Measurements from ENCODE around the gene GAA. TPM values are rescaled to one million over a fixed set of nuclear protein-coding genes. Genes with fewer than 3 reads are reported as not detected.
"Not testable (repeated sequence)": the region's sequence is repeated elsewhere in the genome, so short reads cannot be mapped to it uniquely, and the experiment has no call there.

Gene GAA
- total RNA-seq, 1 experiment from 2014 or later: 88.7 TPM

DNA sequence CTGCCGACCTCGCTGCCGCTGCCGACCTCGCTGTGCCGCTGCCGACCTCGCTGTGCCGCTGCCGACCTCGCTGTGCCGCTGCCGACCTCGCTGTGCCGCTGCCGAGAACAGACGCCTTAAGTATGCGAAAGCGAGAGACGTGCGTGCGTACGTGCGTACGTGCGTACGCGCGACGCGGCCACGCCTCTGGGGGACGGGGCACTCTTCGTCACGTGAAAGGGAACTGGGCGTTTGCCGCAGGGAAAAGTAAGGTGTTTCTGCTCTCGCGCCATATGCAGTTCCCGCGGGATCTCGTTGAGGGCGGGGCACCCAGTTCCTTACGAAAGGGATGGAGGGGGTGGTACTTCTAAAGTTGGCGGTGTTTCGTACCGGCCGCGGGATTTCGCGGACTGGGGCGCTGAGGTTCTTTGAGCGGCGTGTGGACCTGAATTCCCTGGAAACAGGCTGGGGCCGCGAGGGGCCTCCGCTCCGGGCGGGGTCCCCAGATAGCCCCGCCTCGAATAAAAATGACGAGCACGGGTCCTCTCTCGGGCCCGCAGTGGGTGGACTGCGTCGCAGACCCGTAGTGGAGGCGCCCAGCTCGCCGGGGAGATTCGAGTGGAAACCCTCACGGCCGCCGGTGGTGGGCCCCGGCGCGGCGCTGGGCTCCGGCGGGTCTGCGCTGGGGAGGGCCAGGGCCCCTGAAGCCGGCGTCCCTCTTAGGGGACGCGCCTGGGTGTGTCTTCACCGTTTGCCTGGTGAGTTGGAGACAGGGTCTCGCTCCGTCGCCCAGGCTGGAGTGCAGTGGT is 45.8 kb downstream of the GAA start, which contains the start of gene EIF4A3:
Gene EIF4A3, minus strand, starts transcription at position 94 of the 788 bp plus-strand sequence. CDS start 167 bp downstream, outside the sequence.
- DNase-seq (ENCODE audit: low read depth, low spot score): peak; percentile 100
- in situ Hi-C loops (cut with HindIII; ENCODE audit: low pct_unique_long_range_greater_than_20kb, low sequenced_read_pairs): no loop called here

DNA sequence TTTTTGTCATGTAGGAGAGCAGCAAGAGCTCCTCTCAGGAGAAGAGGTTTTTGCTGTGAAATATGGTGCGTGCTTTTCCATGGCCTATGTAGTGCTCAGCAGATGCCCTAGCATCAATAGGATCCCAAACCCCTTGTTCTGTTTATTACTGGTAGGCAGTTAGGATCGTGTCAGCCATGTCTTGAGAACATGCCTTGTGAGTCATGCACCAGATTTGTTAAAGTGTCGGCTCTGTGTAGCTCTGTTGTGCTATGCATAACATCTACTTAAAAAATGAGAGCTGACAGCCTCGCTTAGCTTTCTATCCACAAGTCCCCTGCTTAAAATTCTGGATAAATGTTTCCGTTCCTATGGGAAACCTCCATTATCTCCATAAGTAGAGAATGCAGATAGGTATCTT is 50.0 kb downstream of the GAA start:
- DNase-seq (ENCODE audit: low read depth, low spot score): peak; percentile 63
- in situ Hi-C loops (cut with HindIII; ENCODE audit: low pct_unique_long_range_greater_than_20kb, low sequenced_read_pairs): no loop called here

DNA sequence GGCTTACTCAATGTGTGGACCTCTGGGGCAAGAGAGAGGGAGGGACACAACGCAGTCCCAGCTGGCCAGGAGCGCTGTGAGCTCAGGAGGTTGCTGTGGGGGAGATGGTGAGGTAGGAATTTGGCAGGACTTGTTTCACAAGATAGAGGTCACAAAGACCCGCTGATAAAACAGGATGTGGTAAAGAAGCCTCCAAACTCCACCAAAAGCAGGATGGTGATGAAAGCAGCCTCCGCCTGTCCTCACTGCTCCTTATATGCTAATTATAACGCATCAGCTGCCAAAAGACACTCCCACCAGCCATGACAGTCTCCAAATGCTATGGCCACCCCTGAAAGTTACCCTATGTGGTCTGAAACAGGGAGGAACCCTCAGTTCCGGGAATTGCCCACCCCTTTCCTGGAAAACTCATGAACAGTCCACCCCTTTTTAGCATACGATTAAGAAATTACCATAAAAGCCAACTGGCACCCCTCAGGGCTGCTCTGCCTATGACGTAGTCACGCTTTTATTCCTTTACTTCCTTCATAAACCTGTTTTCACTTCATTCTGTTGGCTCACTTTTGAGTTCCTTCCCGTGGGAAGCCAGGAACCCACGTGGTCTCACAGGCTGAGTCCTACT is 50.8 kb downstream of the GAA start:
- peak; percentile 57 for DNase-seq (ENCODE audit: low read depth, low spot score)
- in situ Hi-C loops (cut with HindIII; ENCODE audit: low pct_unique_long_range_greater_than_20kb, low sequenced_read_pairs): no loop called here

DNA sequence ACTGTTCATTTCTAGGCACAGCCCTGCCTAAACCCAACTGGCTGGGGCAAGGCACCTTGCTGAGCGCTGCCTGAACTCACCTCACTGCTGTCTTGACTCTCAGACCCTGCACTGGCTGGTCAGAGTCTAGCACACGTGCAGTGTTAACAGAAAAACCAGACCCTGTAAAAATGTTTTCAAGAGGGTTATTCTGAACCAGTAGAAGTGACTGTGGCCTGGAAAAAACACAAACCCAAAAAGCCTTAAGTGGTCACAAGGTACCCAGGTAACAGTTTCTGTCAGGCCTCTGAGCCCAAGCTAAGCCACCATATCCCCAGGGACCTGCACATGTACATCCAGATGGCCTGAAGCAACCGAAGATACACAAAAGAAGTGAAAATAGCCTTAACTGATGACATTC is 51.6 kb downstream of the GAA start:
- no peak for DNase-seq (ENCODE audit: low read depth, low spot score)
- in situ Hi-C loops (cut with HindIII; ENCODE audit: low pct_unique_long_range_greater_than_20kb, low sequenced_read_pairs): no loop called here

DNA sequence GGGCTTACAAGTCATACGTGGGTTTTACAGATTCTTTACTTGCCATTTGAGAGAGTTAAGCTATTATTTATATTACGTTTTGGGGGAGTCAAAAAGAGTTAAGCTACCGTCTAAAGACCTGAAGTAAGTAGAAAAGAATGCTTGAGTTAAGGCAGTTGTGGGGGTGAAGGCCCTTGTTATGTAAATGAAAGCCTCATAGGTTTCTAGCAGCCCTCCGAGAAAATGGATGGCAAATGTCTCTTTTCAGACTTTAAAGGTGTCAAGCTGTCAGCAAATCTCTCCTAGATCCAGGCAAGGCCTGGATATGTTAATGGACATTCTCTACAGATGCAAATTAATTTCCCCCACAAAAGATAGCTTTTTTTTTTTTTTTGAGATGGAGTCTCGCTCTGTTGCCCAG is 52.8 kb downstream of the GAA start:
- in situ Hi-C loops (cut with HindIII; ENCODE audit: low pct_unique_long_range_greater_than_20kb, low sequenced_read_pairs): no loop called here
- DNase-seq (ENCODE audit: low read depth, low spot score): no peak

DNA sequence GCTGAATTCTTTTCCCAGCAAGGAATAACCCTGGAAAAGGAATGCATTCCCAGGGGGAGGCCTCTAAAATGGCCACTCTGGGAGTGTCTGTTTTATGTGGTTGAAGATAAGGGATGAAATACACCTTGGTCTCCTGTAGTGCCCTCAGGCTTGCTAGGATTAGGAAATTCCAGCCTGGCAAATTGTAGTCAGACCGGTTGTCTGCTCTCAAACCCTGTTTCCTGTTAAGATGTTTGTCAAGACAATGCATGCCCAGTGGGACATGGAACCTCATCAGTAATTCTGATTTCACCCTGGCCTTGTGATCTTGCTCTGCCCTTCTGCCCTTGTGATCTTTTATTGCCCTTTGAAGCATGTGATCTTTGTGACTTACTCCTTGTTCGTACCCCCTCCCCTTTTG is 54.2 kb downstream of the GAA start:
- peak; percentile 97 for DNase-seq (ENCODE audit: low read depth, low spot score)
- in situ Hi-C loops (cut with HindIII; ENCODE audit: low pct_unique_long_range_greater_than_20kb, low sequenced_read_pairs): not testable (repeated sequence)

DNA sequence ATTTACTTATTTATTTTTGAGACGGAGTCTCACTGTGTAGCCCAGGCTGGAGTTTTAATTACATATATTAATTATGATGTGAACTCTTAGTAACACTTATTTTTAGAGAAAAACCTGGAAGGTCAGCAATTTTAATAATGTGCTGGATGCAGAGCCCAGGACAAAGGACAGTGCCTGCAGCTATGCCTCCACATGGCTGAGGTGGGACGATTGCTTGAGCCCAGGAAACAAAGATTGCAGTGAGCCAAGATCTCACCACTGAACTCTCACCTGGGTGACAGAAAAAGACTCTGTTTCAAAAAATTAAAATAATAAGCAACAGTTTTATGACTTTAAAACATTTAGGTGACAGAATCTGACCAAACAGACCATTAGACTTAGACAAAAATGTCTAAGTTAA is 57.5 kb downstream of the GAA start:
- DNase-seq (ENCODE audit: low read depth, low spot score): peak; percentile 78
- in situ Hi-C loops (cut with HindIII; ENCODE audit: low pct_unique_long_range_greater_than_20kb, low sequenced_read_pairs): no loop called here

DNA sequence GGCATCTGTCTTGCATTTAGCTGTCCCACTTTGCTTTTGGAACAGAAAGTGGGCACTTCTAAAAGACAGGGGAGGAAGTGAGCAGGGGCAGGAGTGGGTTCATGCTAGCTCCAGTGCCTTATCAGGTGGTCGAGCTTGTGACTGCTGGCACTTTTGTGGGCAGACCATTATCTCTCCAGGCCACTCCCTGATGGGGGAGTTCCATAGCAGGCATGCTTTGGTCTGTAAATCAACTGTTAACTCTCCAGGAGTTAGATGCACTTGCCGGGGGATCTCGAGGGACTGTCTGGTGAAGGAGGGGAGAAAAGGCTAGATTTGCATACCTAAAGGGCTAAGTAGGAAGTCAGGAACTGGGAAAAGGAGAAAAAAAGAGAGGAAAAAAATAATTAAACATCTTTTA is 59.2 kb downstream of the GAA start:
- in situ Hi-C loops (cut with HindIII; ENCODE audit: low pct_unique_long_range_greater_than_20kb, low sequenced_read_pairs): no loop called here
- peak; percentile 100 for DNase-seq (ENCODE audit: low read depth, low spot score)

DNA sequence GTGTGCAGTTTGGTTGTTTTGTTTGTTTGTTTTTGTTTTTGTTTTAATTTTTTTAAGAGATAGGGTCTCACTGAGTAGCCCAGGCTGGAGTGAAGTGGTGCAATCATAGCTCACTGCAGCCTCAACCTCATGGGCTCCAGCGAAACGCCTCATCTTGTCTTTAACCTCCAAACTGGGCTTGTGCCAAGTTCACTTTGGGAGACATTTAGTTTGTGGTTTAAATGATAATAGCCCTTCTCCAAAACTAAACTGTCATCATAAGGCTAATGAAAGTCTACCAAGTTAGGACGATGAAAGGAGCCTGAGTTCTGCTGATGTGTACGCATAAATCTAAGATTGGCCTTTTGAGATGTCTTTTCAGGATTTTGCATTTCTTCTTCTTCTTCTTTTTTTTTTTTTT is 62.0 kb downstream of the GAA start:
- peak; percentile 47 for DNase-seq (ENCODE audit: low read depth, low spot score)
- in situ Hi-C loops (cut with HindIII; ENCODE audit: low pct_unique_long_range_greater_than_20kb, low sequenced_read_pairs): no loop called here

DNA sequence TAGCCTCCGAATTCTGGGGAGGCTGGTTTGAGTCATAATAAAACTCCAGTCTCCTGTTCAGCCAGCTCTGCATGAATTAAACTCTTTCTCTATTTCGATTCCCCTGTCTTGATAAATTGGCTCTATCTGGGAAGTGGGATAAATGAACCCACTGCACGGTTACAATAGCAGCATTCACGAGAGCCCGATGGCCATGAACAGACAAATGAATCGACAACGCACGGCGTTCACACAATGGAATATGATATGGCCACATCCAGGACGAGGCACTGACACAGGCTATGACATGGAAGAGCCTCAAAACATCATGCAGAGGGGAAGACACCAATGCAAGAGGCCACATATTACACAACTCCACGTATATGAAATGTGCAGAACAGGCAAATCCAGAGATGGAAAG is 62.8 kb downstream of the GAA start:
- in situ Hi-C loops (cut with HindIII; ENCODE audit: low pct_unique_long_range_greater_than_20kb, low sequenced_read_pairs): no loop called here
- DNase-seq (ENCODE audit: low read depth, low spot score): peak; percentile 99

DNA sequence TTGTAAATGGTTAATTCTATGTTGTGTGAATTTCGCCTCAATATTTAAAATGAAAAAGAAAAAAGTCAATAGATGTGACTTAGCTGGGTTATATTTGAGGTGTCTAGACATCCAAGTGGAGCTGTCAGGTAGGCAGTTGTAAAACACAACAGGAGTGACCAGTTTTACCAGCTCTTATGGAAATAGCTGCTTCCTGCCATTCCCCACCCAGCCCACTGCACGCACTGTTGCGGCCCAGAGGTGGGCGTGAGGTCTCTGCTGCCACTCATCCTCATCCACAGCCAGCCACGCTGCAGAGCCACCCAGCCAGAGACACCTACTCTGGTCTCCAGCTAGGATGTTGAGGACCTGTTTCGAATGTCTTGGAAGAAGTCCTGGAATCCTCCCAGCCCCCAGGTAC is 65.1 kb downstream of the GAA start:
- in situ Hi-C loops (cut with HindIII; ENCODE audit: low pct_unique_long_range_greater_than_20kb, low sequenced_read_pairs): no loop called here
- no peak for DNase-seq (ENCODE audit: low read depth, low spot score)

DNA sequence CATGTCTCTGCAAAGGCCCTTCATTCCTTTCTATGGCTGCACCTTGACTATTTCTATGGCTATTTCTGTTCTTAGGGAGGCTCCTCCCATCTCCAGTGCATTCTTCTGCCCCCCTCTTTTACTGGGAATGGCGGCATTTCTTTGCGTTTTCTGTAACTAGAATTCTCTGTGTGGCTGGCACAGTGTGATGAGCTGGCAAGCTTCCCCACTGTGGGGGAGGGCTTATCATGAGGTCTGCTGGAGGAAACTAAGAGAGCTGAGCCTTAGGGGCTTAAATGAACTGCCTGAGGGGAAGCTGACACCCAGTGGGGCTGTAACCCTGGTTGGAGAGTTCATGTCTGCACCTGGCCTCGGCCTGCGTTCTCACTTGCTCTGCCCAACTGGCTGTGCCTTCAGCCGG is 67.0 kb downstream of the GAA start:
- in situ Hi-C loops (cut with HindIII; ENCODE audit: low pct_unique_long_range_greater_than_20kb, low sequenced_read_pairs): no loop called here
- peak; percentile 43 for DNase-seq (ENCODE audit: low read depth, low spot score)

DNA sequence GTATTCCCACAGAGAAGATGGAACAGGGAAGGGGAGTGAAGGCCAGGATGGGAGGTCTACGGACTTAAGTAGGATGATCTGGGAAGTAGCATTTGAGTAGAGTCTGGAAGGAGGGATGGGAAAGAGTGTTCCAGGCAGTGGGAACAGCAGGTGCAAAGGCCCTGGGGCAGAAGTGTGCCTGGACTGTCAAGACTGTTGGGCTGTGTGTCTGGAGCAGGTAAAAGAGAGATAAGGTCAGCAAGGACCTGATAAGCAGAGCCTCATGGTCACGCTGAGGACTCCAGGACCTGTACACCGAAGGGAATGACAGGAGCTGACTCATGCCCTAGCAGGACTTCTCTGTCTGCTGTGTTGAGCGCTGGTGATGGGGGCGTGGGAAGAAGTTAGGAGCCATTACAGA is 67.7 kb downstream of the GAA start:
- in situ Hi-C loops (cut with HindIII; ENCODE audit: low pct_unique_long_range_greater_than_20kb, low sequenced_read_pairs): no loop called here
- no peak for DNase-seq (ENCODE audit: low read depth, low spot score)

Small RNA genes lying within 50 kb of the gene (small RNA-seq; reads per million reads assigned to genes)
- gene AC087741.2: 0 reads per million in 2 experiments
- gene MIR1268B: 0 reads per million in 2 experiments

Other genes starting within 250 kb of the GAA start
- gene TBC1D16, start 65.7 kb upstream of the GAA start, total RNA-seq (2014; rRNA removed; shearing (Covaris generic)): 1,021 and 1,023 TPM in 2 replicates
- 9.0 and 12.9 TPM in 2 replicates for gene CCDC40, start 64.9 kb upstream of the GAA start, total RNA-seq (2014; rRNA removed; shearing (Covaris generic))
- 567 and 602 TPM in 2 replicates for gene EIF4A3, start 45.5 kb downstream of the GAA start, total RNA-seq (2014; rRNA removed; shearing (Covaris generic))
- 19.6 and 23.2 TPM in 2 replicates for gene CARD14, start 68.4 kb downstream of the GAA start, total RNA-seq (2014; rRNA removed; shearing (Covaris generic))
- 21.5 and 30.4 TPM in 2 replicates for gene SGSH, start 118.8 kb downstream of the GAA start, total RNA-seq (2014; rRNA removed; shearing (Covaris generic))
- 22.1 and 23.6 TPM in 2 replicates for gene SLC26A11, start 118.8 kb downstream of the GAA start, total RNA-seq (2014; rRNA removed; shearing (Covaris generic))
- 117 and 140 TPM in 2 replicates for gene RNF213, start 159.3 kb downstream of the GAA start, total RNA-seq (2014; rRNA removed; shearing (Covaris generic))

All from SK-MEL-5 (cell line).